Endothelial cell of umbilical vein (primary cell): ENCODE measurements around the gene PROM1. TPM values are rescaled to one million over a fixed set of nuclear protein-coding genes. Genes with fewer than 3 reads are reported as not detected.

Experiments used
- BruUV-seq: library from RNA; stranded (reverse); fragments of 400-500 nt; replicated peaks from 2 replicates; lab custom pipeline; 2021; lab: Mats Ljungman, UMichigan
- CTCF ChIA-PET: fragments of 300-600, 350-600 bp; sonication (Branson Sonifier 250); formaldehyde crosslinking; loops from one replicate; lab custom pipeline; 2021; ENCODE audit warnings: antibody characterized with exemption, inconsistent platforms; lab: Charles Lee
- POLR2A ChIA-PET: fragments of 300-600, 350-600 bp; sonication (Branson Sonifier 250); formaldehyde crosslinking; loops from one replicate; lab custom pipeline; 2021; ENCODE audit warnings: antibody characterized with exemption, inconsistent platforms; lab: Charles Lee
- DNase-seq: peaks from one replicate; pipeline ENCODE4 v3.0.0-alpha.2; 2011; ENCODE audit warnings: low read depth, low spot score
- FAIRE-seq: peaks from 2 replicates; lab custom pipeline; 2011; peaks lifted over from hg19 to GRCh38; lab: Jason Lieb, UNC
- H2AFZ ChIP-seq: 2 replicates; pipeline ENCODE4 v1.6.0; 2012; ENCODE audit warnings: low read depth, low read length, control low read depth, inconsistent platforms
- H3K27ac ChIP-seq: 2 replicates; pipeline ENCODE4 v1.5.1; 2011; ENCODE audit warnings: low read depth, mild to moderate bottlenecking, control low read depth, low read length, moderate library complexity; ENCODE audit not compliant: insufficient read depth
- H3K27me3 ChIP-seq, 2 experiments: 2 replicates each; pipeline versions ENCODE4 v1.6.0 to v1.6.1; 2011; ENCODE audit warnings: low read length in 2 of 2, mixed read lengths in 1 of 2; ENCODE audit not compliant: control insufficient read depth in 2 of 2, insufficient read depth in 2 of 2
- H3K36me3 ChIP-seq, 2 experiments: 2 replicates in 1 of 2; 3 replicates in 1 of 2; pipeline ENCODE4 v1.5.1; 2011; ENCODE audit warnings: low read length in 2 of 2, mild to moderate bottlenecking in 1 of 2, moderate library complexity in 1 of 2; ENCODE audit not compliant: control insufficient read depth in 2 of 2, insufficient read depth in 2 of 2; ENCODE audit errors: extremely low read depth in 1 of 2
- H3K4me1 ChIP-seq: 3 replicates; pipeline ENCODE4 v1.5.1; 2011; ENCODE audit warnings: mild to moderate bottlenecking, low read length; ENCODE audit not compliant: control insufficient read depth, insufficient read depth; ENCODE audit errors: extremely low read depth
- H3K4me2 ChIP-seq: 2 replicates; pipeline ENCODE4 v1.6.1; 2011; ENCODE audit warnings: low read length, control low read depth, mixed read lengths; ENCODE audit not compliant: insufficient read depth
- H3K4me3 ChIP-seq, 3 experiments: fragments of 200-600 bp in 1 of 3; sonication (generic), shearing (Covaris generic) in 1 of 3; replicated peaks in 1 of 3; 2 replicates each; pipeline ENCODE4 v1.5.1; 2011 to 2016; ENCODE audit warnings: control low read depth in 3 of 3, low read length in 3 of 3, mild to moderate bottlenecking in 2 of 3, inconsistent platforms in 1 of 3, low read depth in 1 of 3, moderate library complexity in 1 of 3; ENCODE audit not compliant: insufficient read depth in 1 of 3
- H3K79me2 ChIP-seq: 2 replicates; pipeline ENCODE4 v1.6.0; 2012; ENCODE audit warnings: low read length, inconsistent platforms; ENCODE audit not compliant: control insufficient read depth, insufficient read depth
- H3K9ac ChIP-seq: replicated peaks from 2 replicates; pipeline ENCODE3; 2011; ENCODE audit warnings: low read length, control low read depth; ENCODE audit not compliant: insufficient read depth; ENCODE audit errors: extremely low read depth
- H3K9me1 ChIP-seq: replicated peaks from 3 replicates; pipeline ENCODE4 v1.6.0; 2011; ENCODE audit warnings: mild to moderate bottlenecking, low read length; ENCODE audit not compliant: control insufficient read depth, insufficient read depth; ENCODE audit errors: extremely low read depth
- H3K9me3 ChIP-seq: replicated peaks from 2 replicates; pipeline ENCODE4 v1.5.1; 2012; ENCODE audit warnings: low read length, inconsistent platforms; ENCODE audit not compliant: control insufficient read depth, insufficient read depth
- H4K20me1 ChIP-seq: replicated peaks from 2 replicates; pipeline ENCODE3; 2011; ENCODE audit warnings: mild to moderate bottlenecking, low read length; ENCODE audit not compliant: control insufficient read depth, insufficient read depth; ENCODE audit errors: extremely low read depth
- CTCF ChIP-seq, 2 donors: IDR thresholded peaks; 1 replicate in 1 of 2; 2 replicates in 1 of 2; pipeline ENCODE4 v1.5.1; 2011; ENCODE audit warnings: low read length in 2 of 2, mild to moderate bottlenecking in 2 of 2, moderate library complexity in 2 of 2, control low read depth in 1 of 2, inconsistent platforms in 1 of 2, low read depth in 1 of 2; ENCODE audit not compliant: insufficient read depth in 1 of 2; ENCODE audit errors: extremely low read depth in 1 of 2
- EZH2 ChIP-seq: IDR thresholded peaks from 2 replicates; pipeline ENCODE4 v1.6.1; 2012; ENCODE audit warnings: borderline replicate concordance, low read depth, mild to moderate bottlenecking, moderate library complexity, low read length, inconsistent platforms; ENCODE audit not compliant: severe bottlenecking
- FOS ChIP-seq: IDR thresholded peaks from 2 replicates; pipeline ENCODE4 v1.6.1; 2011; ENCODE audit warnings: mild to moderate bottlenecking, low read length, moderate library complexity, borderline replicate concordance; ENCODE audit not compliant: insufficient read depth
- GATA2 ChIP-seq: IDR thresholded peaks from 2 replicates; pipeline ENCODE4 v1.7.0; 2011; ENCODE audit warnings: low read depth, mild to moderate bottlenecking, moderate library complexity, mixed read lengths, low read length; ENCODE audit not compliant: insufficient read length, insufficient read depth
- JUN ChIP-seq: IDR thresholded peaks from 2 replicates; pipeline ENCODE4 v1.6.1; 2011; ENCODE audit warnings: borderline replicate concordance, low read depth; ENCODE audit not compliant: insufficient read length, insufficient read depth
- MAX ChIP-seq: IDR thresholded peaks from 2 replicates; pipeline ENCODE4 v1.6.1; 2011; ENCODE audit not compliant: insufficient read depth, insufficient read length
- MYC ChIP-seq: IDR thresholded peaks from one replicate; pipeline ENCODE4 v1.6.1; 2011; ENCODE audit warnings: mild to moderate bottlenecking, low read depth, low read length
- POLR2A ChIP-seq: IDR thresholded peaks from 2 replicates; pipeline ENCODE4 v1.6.1; 2012; ENCODE audit warnings: low read depth, mild to moderate bottlenecking, control low read depth, low read length
- POLR2AphosphoS5 ChIP-seq: IDR thresholded peaks from 2 replicates; pipeline ENCODE4 v1.6.1; 2012; ENCODE audit warnings: low read depth, mild to moderate bottlenecking, control low read depth, low read length, moderate library complexity; ENCODE audit not compliant: insufficient read depth
- dilution Hi-C: fragments of 300-500 bp; cut with MboI; formaldehyde crosslinking; loops from one replicate; pipeline ENCODE4 v1.15.0; 2019; ENCODE audit warnings: low sequenced_read_pairs; ENCODE audit not compliant: extremely low pct_ligation_motif_present
- intact Hi-C: fragments of 100-400 bp; cut with micrococcal nuclease; formaldehyde crosslinking; loops from one replicate; pipeline ENCODE4 v1.10.0; 2022
- polyA plus RNA-seq, 4 experiments: library from polyadenylated mRNA; depleted of rRNA in 3 of 4; stranded (reverse) in 3 of 4; unstranded in 1 of 4; fragments of >200 nt; gene quantifications; 2 replicates each; pipeline versions ENCODE4 v1.2.1 to v1.2.3, GENCODE V29; 2011 to 2012; ENCODE audit warnings: missing spikeins in 1 of 4
- total RNA-seq: library from RNA; stranded (reverse); gene quantifications from 2 replicates; pipeline ENCODE4 v1.2.3, GENCODE V29; 2021

Gene PROM1
- total and polyA plus RNA-seq, 2 donors (not counting 3 experiments of a cell fraction or from before 2014, with no cell fraction given) = 0.36 to 1.7 TPM

GRCh38 chr4:15989424-15989823 is 94.4 kb downstream of the PROM1 start:
- Histone ChIP-seq H3K9me1 (no peaks in the 10 kb centered on the region), H3K4me1 (no peaks in the 10 kb centered on the region), H3K9ac (no peak overlapping the region), H4K20me1 (no peaks in the 10 kb centered on the region), H3K79me2 (no peaks in the 10 kb centered on the region), H3K9me3 (no peaks in the 10 kb centered on the region), H3K27me3 (peaks cover 0 to 5% of the 10 kb centered on the region in 2 experiments), H3K4me3 (no peak overlapping the region), H3K36me3 (no peaks in the 10 kb centered on the region), H2AFZ (no peak overlapping the region), H3K27ac (no peak overlapping the region), H3K4me2 (no peak overlapping the region)
- TF ChIP-seq EZH2 (no peak), JUN (no peak), MAX (no peak), GATA2 (no peak), CTCF (IDR thresholded peaks at IDR 0.05; ENCODE audit: extremely low read depth in 1 of 2, insufficient read depth in 1 of 2, low read depth in 1 of 2, low read length in 2 of 2) (no peak), FOS (no peak), MYC (no peak), POLR2A (no peak), POLR2AphosphoS5 (no peak)
- FAIRE-seq (no peak), DNase-seq (no peak)
- ChIA-PET POLR2A (no interaction called here), CTCF (interaction anchor here (2.0 to 2.3 kb wide), 2 partner anchors 12 to 107 kb away, joined by 6 to 9 read pairs; no protein-coding TSS in a partner anchor)
- dilution Hi-C loops = no loop called here
- no TSS peak for BruUV-seq
- intact Hi-C loops = no loop called here
